SW 1271 (cell line): ENCODE measurements around the gene PLEKHG1.

Experiments used
- DNase-seq, 2 experiments: peaks; one replicate each; lab custom pipeline; 2025; lab: John Stamatoyannopoulos, UW

PLEKHG1 gene

DNA sequence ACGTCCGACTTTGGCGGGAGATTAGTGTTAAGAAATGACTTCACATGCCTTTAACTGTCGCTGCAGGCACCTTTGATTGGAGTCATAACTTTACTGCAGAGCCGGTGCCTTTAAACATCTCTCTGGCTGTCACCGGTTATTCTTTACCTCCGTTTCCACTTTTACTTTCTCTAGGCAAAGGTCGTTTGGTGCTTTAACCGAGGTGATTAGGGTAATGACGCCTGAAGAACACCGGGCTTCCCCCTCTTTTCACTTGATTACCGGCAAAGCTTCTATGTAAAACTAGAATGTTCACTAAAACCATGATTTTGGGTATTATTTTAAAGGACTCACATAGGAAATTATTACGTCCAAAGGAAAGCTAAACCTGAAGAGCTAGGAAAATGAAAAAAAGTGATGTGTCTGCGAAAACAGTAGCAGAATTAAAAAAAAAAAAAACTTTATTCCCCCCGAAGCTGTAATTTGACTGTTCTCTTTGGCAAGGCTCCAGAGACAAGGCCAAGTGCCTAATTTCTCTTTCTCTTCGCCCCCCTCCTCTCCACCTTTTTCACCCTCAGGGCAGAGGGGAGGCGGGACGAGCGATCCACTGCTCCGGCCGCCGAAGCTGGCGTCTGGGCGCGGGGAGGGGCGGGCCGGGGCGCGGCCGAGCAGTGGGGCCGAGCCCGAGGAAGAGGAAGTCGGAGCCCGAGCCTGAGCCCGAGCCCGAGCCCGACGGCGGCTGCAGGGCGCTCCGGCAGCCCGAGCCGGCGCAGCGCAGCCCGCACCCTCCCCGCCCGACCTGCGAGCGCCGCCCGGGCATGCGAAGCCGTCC, at the start of gene PLEKHG1:
PLEKHG1 (plus strand) TSS at position 687 of the 811 bp plus-strand sequence. CDS start 133,797 bp downstream, outside the sequence.
- peak in 1 of 2 experiments; percentile 3 for DNase-seq

DNA sequence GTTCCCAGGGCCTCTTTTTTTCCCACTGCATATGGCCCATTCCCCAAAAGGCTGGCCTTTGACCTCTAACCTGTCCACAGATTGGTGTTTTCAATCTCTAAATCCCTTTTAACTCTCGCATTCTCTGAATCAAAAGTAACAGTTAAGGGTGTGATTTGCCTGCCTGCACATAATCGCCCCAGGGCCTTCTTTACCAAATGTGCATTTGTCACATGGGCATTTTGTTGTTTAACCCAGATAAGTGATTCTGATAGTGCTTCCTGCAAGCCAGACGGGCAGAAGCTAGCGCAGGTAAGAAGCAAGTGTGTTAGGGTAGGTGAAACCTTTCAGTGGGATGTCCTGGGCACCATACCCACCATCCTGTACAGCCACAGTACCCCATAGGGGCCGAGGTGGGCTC, 49.4 kb upstream of the PLEKHG1 start:
- no peak for DNase-seq

DNA sequence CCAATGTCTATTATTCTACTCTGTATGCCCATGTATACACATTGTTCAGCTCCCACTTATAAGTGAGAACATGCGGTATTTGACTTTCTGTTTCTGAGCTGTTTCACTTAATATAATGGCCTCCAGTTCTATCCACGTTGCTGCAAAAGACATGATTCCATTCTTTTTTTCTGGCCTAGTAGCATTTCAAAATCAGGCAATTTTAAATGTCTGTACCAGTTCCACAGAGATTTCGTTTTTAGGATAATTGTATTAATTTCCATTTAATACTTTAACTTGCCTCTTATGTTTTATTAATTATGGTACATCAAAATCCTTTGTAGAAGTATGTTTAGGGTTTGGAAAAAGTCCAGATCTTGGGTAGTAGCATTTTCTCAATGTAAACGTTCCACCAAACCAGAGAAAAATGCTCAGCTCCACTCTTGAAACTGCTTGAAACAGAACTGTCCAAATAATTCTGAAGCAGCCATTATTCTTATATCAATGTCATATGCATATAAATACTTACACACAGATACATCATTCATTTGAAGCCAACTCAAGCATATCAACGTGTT, 42.6 kb upstream of the PLEKHG1 start:
- DNase-seq = no peak

DNA sequence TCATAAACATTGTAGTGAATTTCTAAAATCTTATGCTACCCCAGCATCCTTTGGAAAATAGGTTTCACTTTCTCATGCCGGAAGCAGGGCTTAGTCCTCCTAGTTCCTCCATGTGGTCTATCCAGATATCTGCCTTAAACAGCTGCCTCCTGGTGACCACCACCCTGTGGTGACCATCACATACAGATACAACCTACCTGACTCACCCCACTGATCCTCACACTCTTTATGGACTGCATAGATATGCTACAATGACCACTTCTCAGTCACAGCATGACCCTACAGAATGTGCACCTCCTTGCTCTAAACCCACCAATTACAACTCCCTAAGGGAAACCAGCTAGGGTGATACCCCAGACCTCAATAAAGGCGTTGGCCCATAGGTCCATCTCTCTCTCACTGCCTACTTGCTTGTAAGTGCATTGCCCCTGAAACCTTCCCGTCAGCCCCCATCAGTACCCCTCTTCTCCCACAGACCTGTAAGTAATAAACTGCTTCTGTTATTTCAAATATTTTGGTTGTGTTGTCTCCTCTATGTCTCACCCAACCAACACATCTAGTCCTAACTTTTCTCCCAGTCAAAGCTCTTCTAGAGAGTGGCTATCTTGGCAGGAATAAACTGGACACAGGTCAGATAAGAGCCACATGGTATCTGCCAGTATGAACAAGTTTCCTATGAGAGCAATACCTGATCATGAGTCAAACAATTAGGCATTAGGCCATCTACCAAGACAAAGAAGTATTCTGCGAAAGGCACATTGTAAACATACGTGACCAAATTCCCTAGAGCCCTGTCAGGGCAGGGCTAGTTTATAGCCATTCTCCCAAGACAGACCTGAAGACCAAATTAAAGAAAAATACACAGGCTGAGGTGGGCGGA, 39.4 kb upstream of the PLEKHG1 start:
- no peak for DNase-seq

DNA sequence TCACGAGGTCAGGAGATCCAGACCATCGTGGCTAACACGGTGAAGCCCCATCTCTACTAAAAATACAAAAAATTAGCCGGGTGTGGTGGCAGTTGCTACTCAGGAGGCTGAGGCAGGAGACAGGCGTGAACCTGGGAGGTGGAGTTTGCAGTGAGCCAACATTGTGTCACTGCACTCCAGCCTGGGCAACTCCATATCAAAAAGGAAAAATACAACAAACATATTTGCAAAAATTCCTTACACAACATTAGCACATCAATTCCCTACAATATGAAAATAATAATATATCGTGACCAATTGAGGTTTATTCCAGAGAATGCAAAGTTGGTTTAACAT, 38.8 kb upstream of the PLEKHG1 start:
- no peak for DNase-seq

DNA sequence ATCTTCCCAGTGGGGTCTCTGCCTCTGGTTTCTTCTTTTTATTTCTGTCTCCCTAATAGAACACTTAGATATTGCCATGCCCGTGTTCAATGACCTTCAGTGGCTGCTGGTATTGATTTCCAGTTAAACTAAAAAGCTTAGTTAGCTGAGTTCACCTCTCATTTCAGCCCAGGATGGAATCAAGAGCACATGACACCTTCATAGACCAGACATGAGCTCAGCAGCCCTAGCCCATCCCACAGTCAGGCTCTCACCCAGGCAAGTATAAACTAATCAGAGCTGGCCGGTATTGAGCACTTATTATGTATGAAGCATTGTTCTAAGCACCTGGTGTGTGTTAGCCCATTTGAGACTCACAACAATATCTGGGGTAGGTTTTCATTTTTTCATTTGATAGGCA, 33.7 kb upstream of the PLEKHG1 start:
- no peak for DNase-seq

DNA sequence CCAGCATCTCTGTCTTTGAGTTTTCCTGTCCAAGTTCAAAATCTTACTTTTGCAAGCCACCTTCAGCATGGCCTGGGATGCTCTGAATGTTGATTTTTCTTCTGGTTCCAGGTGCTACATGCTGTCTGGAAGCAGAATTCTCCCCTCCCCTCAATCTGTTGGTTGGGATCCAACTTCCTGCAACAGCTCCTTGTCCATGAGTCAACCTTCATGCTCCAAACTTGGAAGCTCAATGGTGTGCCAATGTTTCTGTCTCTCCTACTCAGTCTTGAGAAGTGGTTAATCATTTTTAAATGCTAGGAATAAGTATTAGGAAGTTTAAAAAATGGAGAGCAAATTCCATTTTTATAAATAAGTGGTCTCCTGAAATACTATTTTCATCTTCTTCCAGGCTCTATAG, 33.2 kb upstream of the PLEKHG1 start:
- no peak for DNase-seq

DNA sequence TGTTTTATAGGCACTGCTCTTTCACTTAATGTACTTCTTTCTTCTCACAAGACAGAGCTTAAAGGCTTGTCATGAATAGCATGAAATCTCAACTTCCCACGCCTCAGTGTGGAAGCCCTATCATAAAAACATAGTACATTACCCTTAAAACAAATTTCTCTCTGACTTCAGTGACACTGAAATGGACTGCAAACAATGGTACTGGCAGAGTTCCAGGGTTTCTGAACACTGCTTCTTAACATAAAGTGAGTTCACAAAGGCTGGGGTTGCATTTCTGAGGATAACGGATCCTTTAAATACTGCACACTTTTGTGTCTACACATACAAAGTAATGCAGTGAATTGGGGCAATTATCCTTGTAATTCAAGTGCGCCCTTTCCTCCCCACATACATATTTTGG, 32.3 kb upstream of the PLEKHG1 start:
- DNase-seq = no peak

DNA sequence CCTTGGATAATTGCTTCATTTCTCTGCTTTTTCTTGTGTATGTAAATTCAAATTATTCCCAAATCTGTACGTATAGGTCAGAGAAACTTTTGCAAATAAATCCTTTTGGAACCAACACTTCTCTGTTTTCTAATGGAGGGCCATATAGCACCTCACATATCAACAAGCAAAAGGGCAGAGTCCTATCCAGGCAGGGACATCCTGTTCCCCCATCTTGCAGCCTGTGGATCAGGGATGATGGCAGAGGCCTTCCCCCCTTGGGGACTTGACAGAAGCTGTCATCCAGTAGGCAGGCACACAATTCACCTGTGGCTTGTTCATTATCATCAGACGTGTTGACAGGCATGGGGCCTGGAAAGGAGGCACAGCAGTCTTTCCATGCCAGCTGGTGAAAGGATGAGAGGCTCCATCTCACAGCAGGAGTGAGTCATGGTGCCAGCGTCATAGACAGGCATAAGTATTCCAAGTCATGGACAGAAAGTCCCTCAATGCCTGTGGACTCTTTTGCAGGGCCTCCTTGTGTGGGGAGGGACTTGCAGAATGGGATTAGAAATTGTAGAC, 31.8 kb upstream of the PLEKHG1 start:
- DNase-seq = no peak

DNA sequence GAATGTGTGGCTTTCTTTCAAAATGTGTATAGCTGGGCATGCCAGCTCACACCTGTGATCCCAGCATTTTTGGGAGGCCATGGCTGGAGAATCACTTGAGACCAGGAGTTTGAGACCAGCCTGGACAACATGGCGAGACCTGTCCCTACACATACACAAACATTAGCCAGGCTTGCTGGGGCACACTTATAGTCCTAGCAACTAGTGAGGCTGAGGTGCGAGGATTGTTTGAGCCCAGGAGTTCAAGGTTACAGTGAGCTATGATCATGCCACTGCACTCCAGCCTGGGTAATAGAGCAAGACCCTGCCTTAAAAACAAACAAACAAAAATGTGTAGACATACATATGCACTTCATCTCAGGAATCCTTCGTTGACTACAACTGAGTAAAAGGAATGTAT, 31.1 kb upstream of the PLEKHG1 start:
- DNase-seq = no peak

DNA sequence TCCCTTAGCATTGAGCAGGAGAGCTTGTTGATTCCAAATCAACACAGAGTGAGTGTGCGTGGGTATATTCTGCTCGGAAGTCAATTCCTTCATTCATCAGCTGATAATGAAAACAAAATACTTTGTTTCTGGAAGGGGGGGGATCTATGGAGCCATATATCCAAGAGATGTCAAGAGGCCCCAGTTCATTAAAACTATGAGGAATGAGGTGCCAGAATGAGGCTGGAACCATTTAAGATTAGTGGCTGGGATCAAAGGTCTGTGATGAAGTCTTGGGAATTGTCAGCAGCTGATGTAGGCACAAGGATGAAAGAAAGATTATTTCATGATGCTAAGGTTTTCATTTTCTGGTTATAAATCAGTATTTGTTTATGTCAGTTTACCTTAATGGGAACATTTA, 30.5 kb upstream of the PLEKHG1 start:
- DNase-seq = no peak

DNA sequence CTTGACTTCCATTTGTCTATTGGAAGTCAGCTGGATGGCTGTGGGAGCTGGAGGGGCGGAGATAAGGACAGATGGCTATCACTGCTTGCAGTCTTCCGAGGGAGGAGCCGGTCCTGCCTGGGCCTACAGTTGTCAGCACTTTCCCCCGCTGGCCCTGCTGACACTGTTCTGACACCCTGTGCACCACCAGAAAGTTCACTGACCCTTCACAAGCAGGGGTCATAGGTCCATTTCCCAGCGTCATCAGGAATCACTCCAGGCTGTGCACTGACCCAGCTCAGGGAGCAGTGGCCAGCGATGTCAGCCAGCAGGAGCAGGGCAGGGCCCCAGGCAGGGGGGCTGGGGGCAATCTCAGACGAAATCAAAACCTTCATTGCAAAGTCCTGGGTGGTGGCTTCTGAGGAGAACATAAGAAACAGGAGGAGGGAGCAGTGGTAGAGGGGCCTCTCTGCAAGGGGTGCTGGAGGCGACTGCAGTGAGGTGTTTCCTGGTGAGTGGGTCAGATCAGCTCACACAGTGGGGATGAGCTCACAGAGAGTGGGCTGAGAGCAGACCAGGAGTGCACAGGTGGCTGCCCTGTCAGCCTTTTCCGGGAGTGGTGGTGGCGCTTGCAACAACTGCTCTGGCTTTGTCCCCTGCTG, 26.5 kb upstream of the PLEKHG1 start:
- no peak for DNase-seq

DNA sequence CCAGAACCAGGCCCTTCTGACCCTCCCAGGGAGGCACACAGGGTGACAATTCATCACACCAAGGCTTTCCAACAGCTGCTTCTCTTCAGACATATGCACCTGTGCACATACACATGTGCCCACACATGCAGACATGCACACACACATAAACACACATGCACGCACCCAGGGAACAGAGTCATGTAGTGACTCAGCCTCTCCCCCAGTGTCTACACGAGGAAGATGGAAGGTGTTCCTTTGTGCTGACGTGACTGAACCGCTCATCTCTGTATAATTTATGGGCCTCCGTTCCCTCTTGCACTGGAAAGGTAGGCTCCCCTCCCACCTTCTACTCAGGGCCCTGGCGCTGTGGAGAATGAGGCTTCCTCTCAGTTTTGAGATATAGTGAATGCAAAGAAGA, 23.8 kb upstream of the PLEKHG1 start:
- DNase-seq = no peak

DNA sequence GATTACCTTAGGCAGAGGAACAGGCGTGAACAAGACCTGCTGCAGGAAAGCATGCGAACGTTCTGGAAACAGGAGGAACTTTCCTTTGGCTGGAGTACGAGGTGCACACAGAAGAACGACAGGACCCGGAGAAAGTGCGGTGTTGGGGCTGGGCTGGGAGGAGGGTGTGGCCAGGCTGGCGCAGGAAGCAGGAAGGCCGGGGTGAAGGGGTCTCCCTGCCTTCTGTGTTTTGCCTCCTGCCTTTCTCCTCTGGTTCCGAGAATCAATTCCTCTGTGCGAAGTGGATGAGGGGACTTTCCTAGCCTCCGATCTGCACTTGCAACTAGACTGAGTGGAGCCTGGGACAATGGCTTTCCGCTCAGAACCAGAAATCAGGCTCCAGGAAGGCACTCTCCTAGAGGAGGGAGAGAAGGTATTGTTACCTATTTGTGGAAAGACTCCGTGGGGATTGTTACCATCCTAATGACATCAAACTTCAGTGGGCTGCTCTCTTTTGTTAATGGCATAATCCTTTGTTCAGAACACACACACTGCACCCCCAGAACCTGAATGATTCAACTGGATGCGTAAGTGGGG, 22.9 kb upstream of the PLEKHG1 start:
- DNase-seq = no peak

DNA sequence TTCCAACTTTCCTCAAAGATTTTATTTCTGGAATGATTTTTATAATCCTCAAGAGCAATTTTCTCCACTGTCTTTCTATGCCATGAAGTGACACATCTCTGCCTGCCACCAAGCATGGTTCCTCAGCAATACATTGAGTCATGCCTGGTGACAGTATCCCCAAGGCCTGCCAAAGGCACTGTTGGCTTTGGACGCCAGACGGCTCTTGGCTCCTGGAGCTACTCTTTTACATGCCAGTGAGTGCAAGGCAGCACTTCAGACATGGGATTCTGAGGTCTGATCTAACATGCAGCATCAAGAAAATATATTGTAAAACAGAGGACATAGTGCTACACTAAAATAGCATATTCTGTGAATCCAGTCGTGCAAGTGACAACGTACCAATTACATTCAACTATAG, 20.1 kb upstream of the PLEKHG1 start:
- no peak for DNase-seq

DNA sequence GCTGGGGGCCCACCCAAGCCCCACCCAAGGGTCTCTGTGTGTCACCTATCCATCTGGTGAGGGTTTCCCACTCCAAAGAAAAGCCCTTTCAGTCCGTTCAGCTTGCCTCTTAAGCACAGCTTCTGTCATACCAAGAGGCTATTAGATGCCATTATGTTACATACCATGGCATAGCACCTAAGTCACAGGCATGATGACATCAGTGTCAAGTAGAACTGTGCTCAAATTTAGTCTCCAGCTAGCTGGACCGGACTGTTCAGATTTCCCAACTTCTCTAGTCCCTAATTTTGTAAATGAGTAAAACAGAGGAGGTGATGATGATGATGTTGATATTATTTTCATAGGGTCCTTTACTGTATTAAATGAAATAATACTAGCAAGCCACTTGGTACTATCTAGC, 19.2 kb upstream of the PLEKHG1 start:
- no peak for DNase-seq

DNA sequence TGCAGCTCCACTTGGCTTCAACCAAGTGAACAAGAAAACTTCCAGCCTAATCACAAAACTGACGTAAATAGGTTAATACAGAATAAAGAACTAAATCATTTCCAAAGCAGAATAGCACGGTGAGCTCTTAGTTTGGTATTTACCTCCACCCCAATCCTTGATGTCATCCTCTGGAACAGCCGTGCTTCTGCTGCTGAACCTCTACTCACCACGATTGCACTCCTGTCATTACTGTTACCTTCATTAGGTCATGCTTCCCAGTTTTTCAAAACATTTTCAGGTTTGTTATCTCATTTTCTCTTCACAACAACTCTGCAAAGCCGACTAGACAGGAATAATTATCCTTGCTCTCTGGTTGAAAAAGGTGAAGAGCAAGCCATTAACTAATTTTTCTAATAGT, 15.6 kb upstream of the PLEKHG1 start:
- no peak for DNase-seq

DNA sequence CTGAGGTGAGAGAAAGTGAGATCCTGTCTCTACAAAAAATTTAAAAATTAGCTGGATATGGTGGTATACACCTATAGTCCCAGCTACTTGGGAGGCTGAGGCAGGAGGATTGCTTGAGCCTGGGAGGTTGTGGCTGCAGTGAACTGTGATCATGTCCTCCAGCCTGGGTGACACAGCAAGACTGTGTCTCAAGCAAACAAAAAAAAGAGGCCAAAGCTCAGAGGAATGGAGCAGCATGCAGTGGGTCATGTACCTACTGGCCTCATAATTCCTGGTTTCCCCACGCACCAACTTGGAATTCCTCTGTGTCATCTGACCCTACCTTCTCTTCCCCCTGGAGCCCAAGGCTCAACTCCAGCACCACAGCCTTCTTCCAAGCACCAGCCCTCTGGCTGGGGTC, 15.1 kb upstream of the PLEKHG1 start:
- DNase-seq = no peak

DNA sequence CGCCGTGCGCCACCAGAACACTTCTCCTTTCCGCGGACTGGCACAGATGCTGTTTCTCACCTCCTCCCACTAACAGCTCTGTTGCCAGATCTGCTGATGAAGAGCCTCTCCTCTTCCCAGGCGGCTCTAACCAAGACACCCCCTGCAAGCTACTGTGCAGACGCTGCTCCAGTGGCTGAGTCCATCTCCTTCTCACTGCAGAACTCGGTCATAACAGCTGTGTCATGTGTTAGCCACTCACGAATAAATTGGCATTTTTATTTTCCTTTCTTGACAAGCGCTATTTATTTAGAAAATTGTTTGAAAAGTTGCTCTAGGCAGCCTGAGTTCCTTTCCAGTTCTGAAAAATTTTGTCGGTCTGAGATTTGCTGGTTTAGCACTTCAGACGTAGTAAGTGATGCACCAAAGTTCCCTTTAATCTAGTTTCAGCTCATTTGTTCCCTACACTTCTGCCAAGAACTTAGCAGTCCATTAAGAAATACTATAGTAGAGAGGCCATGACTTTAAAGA, 12.8 kb upstream of the PLEKHG1 start:
- no peak for DNase-seq

DNA sequence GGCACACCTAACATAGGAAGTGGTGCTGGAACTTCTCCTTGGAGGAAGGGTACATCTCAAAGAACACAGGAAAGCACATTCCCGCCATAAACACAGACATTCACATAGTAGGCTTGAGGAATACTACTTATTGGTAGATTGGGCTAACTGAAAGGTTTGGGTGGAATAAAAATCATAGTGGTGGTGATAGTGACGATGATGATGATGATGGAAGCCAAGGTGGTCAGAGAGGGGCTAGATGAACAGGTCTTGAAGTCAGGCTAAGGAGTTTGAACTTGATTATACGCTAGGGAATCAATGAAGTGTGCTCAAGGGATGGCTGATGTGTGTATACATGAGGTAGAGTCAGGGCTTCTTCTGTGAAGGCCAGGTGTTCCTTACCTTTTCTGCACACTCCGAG, 12.0 kb upstream of the PLEKHG1 start:
- DNase-seq = no peak

DNA sequence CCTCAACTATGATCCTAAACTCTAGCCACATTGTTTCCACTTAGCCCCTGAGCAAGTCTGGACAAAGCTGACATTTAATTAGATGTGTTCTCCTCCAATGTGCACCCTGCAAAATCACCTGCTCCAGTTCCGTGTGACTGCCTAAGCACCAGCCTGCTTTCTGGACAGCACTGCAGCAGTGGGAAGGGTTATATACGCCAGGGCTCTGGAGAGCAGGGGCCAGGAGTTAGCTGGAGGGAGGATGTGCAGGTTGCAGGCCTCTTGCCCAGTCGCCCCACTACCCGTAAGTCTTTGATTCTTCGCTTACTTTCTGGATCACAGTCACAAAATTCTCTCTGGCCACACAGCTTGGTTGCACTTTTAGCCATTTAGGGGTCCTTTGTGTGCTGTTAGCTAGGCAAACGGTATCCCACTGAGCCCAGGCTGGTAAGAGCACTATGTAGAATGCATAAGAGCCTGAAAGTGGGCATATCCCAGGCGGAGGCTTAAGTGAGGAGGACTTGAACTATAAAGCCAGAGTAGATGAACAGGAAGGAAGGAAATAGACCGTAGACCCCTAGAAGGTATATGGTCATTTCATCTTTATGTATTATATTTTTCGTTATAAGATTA, 10.7 kb upstream of the PLEKHG1 start:
- DNase-seq = no peak
